GM19463 (cell line): ENCODE measurements around the gene AGBL5.
A peak's percentile ranks its signal among the peaks of the same experiment; 100 is the strongest.

Experiments
- ATAC-seq: cut with Tn5 transposase; IDR thresholded peaks from one replicate; pipeline ENCODE4 v1.9.1; 2021; ENCODE audit warnings: mild to moderate bottlenecking, moderate library complexity; ENCODE audit not compliant: unreplicated experiment

Gene AGBL5

GRCh38 chr2:27050996-27051901 is at the start of gene AGBL5:
Gene AGBL5 (plus strand): TSS chr2:27051668. CDS start chr2:27052959, 1,291 bp downstream.
- peak; percentile 66 for ATAC-seq

GRCh38 chr2:27001950-27002349 is 49.5 kb upstream of the AGBL5 start:
- ATAC-seq = no peak

- ATAC-seq = no peak
Measured at GRCh38 chr2:27003007-27003406, 48.5 kb upstream of the AGBL5 start.

GRCh38 chr2:27003857-27004256 is 47.6 kb upstream of the AGBL5 start:
- ATAC-seq = no peak

GRCh38 chr2:27006602-27007415 is 44.7 kb upstream of the AGBL5 start:
- no peak for ATAC-seq

- ATAC-seq = no peak
Measured at GRCh38 chr2:27007416-27008374, 43.8 kb upstream of the AGBL5 start.

- ATAC-seq = no peak
Measured at GRCh38 chr2:27008678-27009077, 42.8 kb upstream of the AGBL5 start.

GRCh38 chr2:27009083-27009482 is 42.4 kb upstream of the AGBL5 start:
- no peak for ATAC-seq

- no peak for ATAC-seq
Measured at GRCh38 chr2:27009716-27010115, 41.8 kb upstream of the AGBL5 start.

GRCh38 chr2:27010139-27010538 is 41.3 kb upstream of the AGBL5 start:
- no peak for ATAC-seq

- ATAC-seq = no peak
Measured at GRCh38 chr2:27013738-27014137, 37.7 kb upstream of the AGBL5 start.

- no peak for ATAC-seq
Measured at GRCh38 chr2:27014771-27015433, 36.6 kb upstream of the AGBL5 start.

- ATAC-seq = no peak
Measured at GRCh38 chr2:27016801-27017325, 34.6 kb upstream of the AGBL5 start.

GRCh38 chr2:27018142-27018541 is 33.3 kb upstream of the AGBL5 start:
- no peak for ATAC-seq

- ATAC-seq = no peak
Measured at GRCh38 chr2:27019459-27019858, 32.0 kb upstream of the AGBL5 start.

- ATAC-seq = no peak
Measured at GRCh38 chr2:27019931-27020855, 31.3 kb upstream of the AGBL5 start.

- no peak for ATAC-seq
Measured at GRCh38 chr2:27021253-27022049, 30.0 kb upstream of the AGBL5 start.

- ATAC-seq = no peak
Measured at GRCh38 chr2:27023740-27024139, 27.7 kb upstream of the AGBL5 start.
